ENCODE results near the gene GRIK4. TPM values are rescaled to one million over a fixed set of nuclear protein-coding genes. Genes with fewer than 3 reads are reported as not detected.
A peak's percentile ranks its signal among the peaks of the same experiment; 100 is the strongest.

GRIK4 gene
- total RNA-seq, 1 donor from 2014 or later, result 0.89 TPM

- no peak for DNase-seq (ENCODE audit: low read depth, low spot score)
- Mint-ChIP-seq H3K27me3 (ENCODE audit: low read depth) (peaks cover 26% of the 10 kb centered on the region), H3K9me3 (no peaks in the 10 kb centered on the region)
Observed at GRCh38 chr11:120635136-120635810, 123.7 kb downstream of the GRIK4 start.

DNA sequence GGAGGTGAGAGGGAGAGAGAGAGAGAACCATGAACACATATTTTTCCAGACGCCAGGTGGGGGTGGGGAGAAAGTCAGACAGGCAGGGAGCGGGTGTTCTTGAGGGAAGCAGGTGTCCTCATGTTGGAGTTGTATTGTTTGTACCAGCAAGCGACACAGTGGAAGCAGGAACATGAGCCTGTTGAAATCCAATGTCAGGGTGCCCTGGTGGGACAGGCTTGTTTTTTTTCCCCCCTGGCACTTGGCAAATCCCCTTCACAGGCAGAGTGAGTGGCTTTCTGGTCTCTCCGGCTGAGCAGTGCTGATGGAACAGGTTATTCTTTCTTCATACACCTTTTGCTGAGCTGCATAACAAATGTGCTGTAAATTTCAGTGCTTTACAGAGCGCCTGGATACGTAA is 125.6 kb downstream of the GRIK4 start:
- Mint-ChIP-seq H3K36me3 (ENCODE audit: low read depth) (no peaks in the 10 kb centered on the region), H3K27me3 (ENCODE audit: low read depth) (peaks cover 32% of the 10 kb centered on the region), H3K4me3 (no peak overlapping the region), H3K4me1 (peaks cover 5% of the 10 kb centered on the region), H3K9me3 (no peaks in the 10 kb centered on the region), H3K27ac (ENCODE audit: unreplicated experiment) (peak overlapping the region; percentile 1)
- TF ChIP-seq CTCF (conservative IDR thresholded peaks at IDR 0.05), result no peak
- no peak for DNase-seq (ENCODE audit: low read depth, low spot score)

More at GRCh38 chr11:120635136-120635810, 123.7 kb downstream of the GRIK4 start:
- H3K4me3 Mint-ChIP-seq, result no peak overlapping the region
- H3K27ac Mint-ChIP-seq (ENCODE audit: unreplicated experiment), result no peak overlapping the region
- no peak for TF ChIP-seq CTCF (conservative IDR thresholded peaks at IDR 0.05)
- no peaks in the 10 kb centered on the region for H3K36me3 Mint-ChIP-seq (ENCODE audit: low read depth)
- H3K4me1 Mint-ChIP-seq, result peaks cover 12% of the 10 kb centered on the region

DNA sequence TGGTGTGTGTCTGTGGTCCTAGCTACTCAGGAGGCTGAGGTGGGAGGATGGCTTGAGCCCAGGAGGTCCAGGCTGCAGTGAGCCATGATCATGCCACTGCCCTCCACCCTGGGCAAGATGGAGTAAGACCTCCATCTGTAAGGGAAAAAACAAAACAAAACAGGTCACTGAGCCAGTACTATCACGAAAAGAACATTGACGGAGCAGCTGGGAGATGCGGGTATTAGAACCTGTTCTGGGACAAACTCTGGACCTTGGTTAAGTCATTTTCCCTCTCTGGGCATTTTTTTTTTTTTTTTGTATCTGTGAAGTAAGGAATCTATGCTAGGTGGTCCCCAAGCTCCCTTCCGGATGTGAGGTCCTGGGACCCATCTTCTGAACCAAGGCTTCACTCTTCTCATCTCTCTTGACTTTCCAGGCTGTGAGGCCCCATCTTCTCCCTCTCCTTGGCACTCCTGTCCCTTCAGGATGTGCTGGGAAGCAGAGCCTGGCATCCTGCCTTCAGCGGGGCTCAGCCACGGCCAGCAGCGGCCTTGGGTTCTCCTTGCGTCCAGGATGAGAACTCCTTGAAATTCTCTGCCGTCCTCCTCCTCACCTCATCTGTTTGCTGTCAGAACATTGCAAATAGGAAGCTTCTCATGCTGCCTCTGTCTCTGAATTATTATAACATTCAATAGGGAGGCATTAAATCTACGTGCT is 130.8 kb downstream of the GRIK4 start:
- Mint-ChIP-seq H3K27me3 (ENCODE audit: low read depth) (peaks cover 66% of the 10 kb centered on the region), H3K27ac (ENCODE audit: unreplicated experiment) (no peak overlapping the region), H3K4me1 (peaks cover 24% of the 10 kb centered on the region), H3K4me3 (no peak overlapping the region), H3K9me3 (no peaks in the 10 kb centered on the region), H3K36me3 (ENCODE audit: low read depth) (no peaks in the 10 kb centered on the region)
- no peak for DNase-seq (ENCODE audit: low read depth, low spot score)
- no peak for TF ChIP-seq CTCF (conservative IDR thresholded peaks at IDR 0.05)

DNA sequence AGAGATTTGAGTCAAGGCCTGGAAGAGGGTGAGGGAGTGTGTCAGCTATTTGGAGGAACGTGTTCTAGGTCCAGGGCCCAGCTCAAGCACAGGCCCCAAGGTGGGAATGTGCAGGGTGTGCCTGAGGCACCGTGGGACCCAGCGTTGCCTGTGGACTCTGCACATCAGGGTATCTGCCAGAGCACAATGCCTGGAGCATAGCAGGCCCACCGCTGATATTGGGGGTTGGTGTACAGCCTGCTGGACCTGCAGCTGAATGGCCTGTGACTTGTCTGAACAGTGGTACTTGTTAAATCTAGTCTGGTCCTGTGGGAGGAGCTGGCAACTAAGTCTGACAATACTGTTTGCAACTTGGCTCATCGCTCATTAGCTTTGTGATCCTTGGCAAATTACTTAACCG is 131.7 kb downstream of the GRIK4 start:
- H3K9me3 Mint-ChIP-seq, result no peaks in the 10 kb centered on the region
- DNase-seq (ENCODE audit: low read depth, low spot score), result no peak
- peaks cover 72% of the 10 kb centered on the region for H3K27me3 Mint-ChIP-seq (ENCODE audit: low read depth)
- no peak overlapping the region for H3K4me3 Mint-ChIP-seq
- H3K27ac Mint-ChIP-seq (ENCODE audit: unreplicated experiment), result no peak overlapping the region
- TF ChIP-seq CTCF (conservative IDR thresholded peaks at IDR 0.05), result no peak
- no peaks in the 10 kb centered on the region for H3K36me3 Mint-ChIP-seq (ENCODE audit: low read depth)
- peaks cover 24% of the 10 kb centered on the region for H3K4me1 Mint-ChIP-seq

DNA sequence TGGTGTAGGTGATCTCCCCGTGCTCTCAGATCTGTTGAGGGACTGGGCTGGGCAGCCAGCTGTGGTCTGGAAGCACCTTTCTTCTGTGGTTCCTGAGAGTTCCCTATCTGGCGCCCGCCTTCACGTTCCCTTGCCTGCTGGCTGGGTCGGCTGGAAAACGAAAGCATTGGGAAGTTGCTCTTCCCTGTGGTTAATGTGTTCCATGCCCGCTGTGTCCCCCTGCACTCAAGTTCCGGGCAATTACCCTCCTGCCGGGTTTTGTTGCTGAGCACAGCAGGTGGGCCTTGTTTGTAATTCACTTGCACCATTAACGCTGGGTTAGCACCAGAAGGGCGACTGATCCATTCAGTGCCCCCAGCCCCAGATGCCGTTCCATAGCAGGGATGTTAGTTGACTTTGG is 134.1 kb downstream of the GRIK4 start:
- peaks cover 86% of the 10 kb centered on the region for H3K27me3 Mint-ChIP-seq (ENCODE audit: low read depth)
- H3K9me3 Mint-ChIP-seq, result no peaks in the 10 kb centered on the region
- no peak overlapping the region for H3K4me3 Mint-ChIP-seq
- no peak for TF ChIP-seq CTCF (conservative IDR thresholded peaks at IDR 0.05)
- peaks cover 24% of the 10 kb centered on the region for H3K4me1 Mint-ChIP-seq
- DNase-seq (ENCODE audit: low read depth, low spot score), result no peak
- H3K27ac Mint-ChIP-seq (ENCODE audit: unreplicated experiment), result no peak overlapping the region
- no peaks in the 10 kb centered on the region for H3K36me3 Mint-ChIP-seq (ENCODE audit: low read depth)
